Left lung (tissue), 10 donors: ENCODE data around the gene CCT3. TPM values are rescaled to one million over a fixed set of nuclear protein-coding genes. Genes with fewer than 3 reads are reported as not detected.
"Not testable (repeated sequence)": the region's sequence is repeated elsewhere in the genome, so short reads cannot be mapped to it uniquely, and the experiment has no call there.

Source experiments
- ATAC-seq: fragments of 200-7000 bp; cut with Tn5 transposase; one replicate; pipeline ENCODE4 v1.9.1; 2020; ENCODE audit warnings: moderate library complexity
- DNase-seq, 4 donors: peaks; one replicate each; pipeline ENCODE4 v3.0.0-alpha.2; 2013 to 2020
- H3K27ac ChIP-seq, 2 donors: fragments of 200-600 bp; sonication (generic) in 1 of 2; one replicate each; pipeline versions ENCODE4 v1.5.0 to v1.8.0; 2020 to 2021
- H3K27me3 ChIP-seq, 2 donors: fragments of 200-600 bp; sonication (generic) in 1 of 2; one replicate each; pipeline versions ENCODE4 v1.5.0 to v1.8.0; 2020 to 2021
- H3K36me3 ChIP-seq, 2 donors: fragments of 200-600 bp; sonication (generic) in 1 of 2; one replicate each; pipeline versions ENCODE4 v1.5.0 to v1.8.0; 2020 to 2021
- H3K4me1 ChIP-seq, 2 donors: fragments of 200-600 bp; one replicate each; pipeline ENCODE4 v1.8.0; 2021
- H3K4me3 ChIP-seq, 2 donors: fragments of 200-600 bp; sonication (generic) in 1 of 2; one replicate each; pipeline versions ENCODE4 v1.5.0 to v1.8.0; 2020 to 2021; ENCODE audit warnings: mild to moderate bottlenecking in 1 of 2
- H3K9me3 ChIP-seq, 2 donors: fragments of 200-600 bp; sonication (generic) in 1 of 2; one replicate each; pipeline versions ENCODE4 v1.5.0 to v1.8.0; 2020 to 2021
- CTCF ChIP-seq, 2 donors: fragments of 200-600 bp; sonication (generic) in 1 of 2; IDR thresholded peaks; one replicate each; pipeline versions ENCODE4 v1.5.0 to v1.8.0; 2021; ENCODE audit warnings: antibody characterized with exemption in 2 of 2
- intact Hi-C, 2 donors: fragments of 100-400 bp; cut with DNase I; formaldehyde crosslinking; loops; one replicate each; pipeline versions ENCODE4 v1.11.2 to v1.14.2; 2022
- polyA plus RNA-seq, 6 donors: library from polyadenylated mRNA; unstranded; fragments of 120-200 nt; gene quantifications; one replicate each; pipeline ENCODE4 v1.2.1, GENCODE V29; 2013; ENCODE audit not compliant: insufficient read length in 6 of 6
- total RNA-seq, 2 donors: library from RNA; stranded (reverse); fragmentation: NEBNext Ultra II Directional; extraction: Animal tissue kit (Norgen Biotek cat#: 25700); gene quantifications; one replicate each; pipeline ENCODE4 v1.2.1, GENCODE V29; 2021
- donor health status: DM: no; HTN: yes; CAD: no.
- donor health status: DM: no; HTN: no; CAD: no.

The CCT3 gene
- total and polyA plus RNA-seq, 8 donors, result 166 to 318 (median 266) TPM

GRCh38 chr1:156357977-156358376 is 19.9 kb upstream of the CCT3 start:
- Histone ChIP-seq H3K4me3 (no peak overlapping the region), H3K9me3 (no peaks in the 10 kb centered on the region), H3K36me3 (no peaks in the 10 kb centered on the region), H3K4me1 (no peaks in the 10 kb centered on the region), H3K27ac (no peak overlapping the region), H3K27me3 (peaks cover 0 to 59% of the 10 kb centered on the region in 2 donors)
- TF ChIP-seq CTCF (IDR thresholded peaks at IDR 0.05), result no peak
- ATAC-seq (no peak), DNase-seq (no peak)
- intact Hi-C loops, result no loop called here

GRCh38 chr1:156356875-156357534 is 18.9 kb upstream of the CCT3 start:
- Histone ChIP-seq H3K4me1 (no peaks in the 10 kb centered on the region), H3K4me3 (no peak overlapping the region), H3K36me3 (no peaks in the 10 kb centered on the region), H3K27me3 (peaks cover 0 to 53% of the 10 kb centered on the region in 2 donors), H3K9me3 (no peaks in the 10 kb centered on the region), H3K27ac (no peak overlapping the region)
- DNase-seq (peak; percentile 42 to 91 (median 77)), ATAC-seq (peak; percentile 98)
- TF ChIP-seq CTCF (IDR thresholded peaks at IDR 0.05), result peak; percentile 75 to 92
- intact Hi-C loops, result no loop called here

GRCh38 chr1:156356262-156356874 is 18.3 kb upstream of the CCT3 start:
- H3K9me3 ChIP-seq, result no peaks in the 10 kb centered on the region
- peak; percentile 19 for ATAC-seq
- H3K27ac ChIP-seq, result no peak overlapping the region
- H3K4me3 ChIP-seq, result no peak overlapping the region
- H3K27me3 ChIP-seq, result peaks cover 0 to 53% of the 10 kb centered on the region in 2 donors
- intact Hi-C loops, result no loop called here
- no peaks in the 10 kb centered on the region for H3K36me3 ChIP-seq
- no peak for TF ChIP-seq CTCF (IDR thresholded peaks at IDR 0.05)
- no peak for DNase-seq
- no peaks in the 10 kb centered on the region for H3K4me1 ChIP-seq

GRCh38 chr1:156352481-156352880 is 14.4 kb upstream of the CCT3 start:
- intact Hi-C loops, H3K9me3 ChIP-seq, H3K4me1 ChIP-seq, H3K36me3 ChIP-seq, H3K27ac ChIP-seq, H3K4me3 ChIP-seq, ATAC-seq: not testable (repeated sequence)
- DNase-seq, result peak in 1 of 4 donors; percentile 65
- H3K27me3 ChIP-seq, result peaks cover 0 to 29% of the 10 kb centered on the region in 2 donors

GRCh38 chr1:156347331-156347730 is 9.2 kb upstream of the CCT3 start:
- Histone ChIP-seq H3K36me3 (no peaks in the 10 kb centered on the region), H3K27ac (no peak overlapping the region), H3K27me3 (peaks cover 0 to 7% of the 10 kb centered on the region in 2 donors), H3K9me3 (no peaks in the 10 kb centered on the region), H3K4me1 (no peaks in the 10 kb centered on the region), H3K4me3 (no peak overlapping the region)
- TF ChIP-seq CTCF (IDR thresholded peaks at IDR 0.05), result no peak
- DNase-seq (no peak), ATAC-seq (no peak)
- intact Hi-C loops, result no loop called here
